H9 (cell line): Measurements from ENCODE around the gene HOATZ. TPM values are rescaled to one million over a fixed set of nuclear protein-coding genes. Genes with fewer than 3 reads are reported as not detected.

Source experiments
- DNase-seq: peaks from one replicate; pipeline ENCODE4 v3.0.0-alpha.2; 2017
- H2AFZ ChIP-seq: one replicate; pipeline ENCODE4 v1.6.1; 2013; ENCODE audit warnings: mild to moderate bottlenecking, low read length, control low read depth, moderate library complexity
- H2AK5ac ChIP-seq: 2 replicates; pipeline ENCODE4 v1.6.1; 2013; ENCODE audit warnings: low read length, control low read depth, mixed read lengths; ENCODE audit not compliant: insufficient read length
- H2BK120ac ChIP-seq: one replicate; pipeline ENCODE4 v1.6.1; 2013; ENCODE audit warnings: low read depth, mild to moderate bottlenecking, low read length, control low read depth, inconsistent platforms; ENCODE audit not compliant: poor library complexity, severe bottlenecking
- H2BK12ac ChIP-seq: 2 replicates; pipeline ENCODE4 v1.6.1; 2013; ENCODE audit warnings: low read length, control low read depth, mixed read lengths, low read depth; ENCODE audit not compliant: insufficient read length
- H2BK15ac ChIP-seq: 2 replicates; pipeline ENCODE4 v1.6.1; 2013; ENCODE audit warnings: low read depth, low read length, control low read depth
- H2BK20ac ChIP-seq: one replicate; pipeline ENCODE4 v1.6.1; 2013; ENCODE audit warnings: low read depth, mild to moderate bottlenecking, low read length, control low read depth, inconsistent platforms; ENCODE audit not compliant: poor library complexity, severe bottlenecking
- H2BK5ac ChIP-seq: 2 replicates; pipeline ENCODE4 v1.6.1; 2013; ENCODE audit warnings: low read length, control low read depth, mixed read lengths; ENCODE audit not compliant: insufficient read length
- H3K14ac ChIP-seq: 2 replicates; pipeline ENCODE4 v1.6.1; 2013; ENCODE audit warnings: low read length, control low read depth; ENCODE audit not compliant: insufficient read depth
- H3K18ac ChIP-seq: 2 replicates; pipeline ENCODE4 v1.6.1; 2013; ENCODE audit warnings: low read depth, mild to moderate bottlenecking, mixed read lengths, low read length, control low read depth; ENCODE audit not compliant: insufficient read length
- H3K23ac ChIP-seq: 2 replicates; pipeline ENCODE4 v1.6.1; 2013; ENCODE audit warnings: low read length, control low read depth, mixed read lengths, low read depth; ENCODE audit not compliant: insufficient read length
- H3K23me2 ChIP-seq: 2 replicates; pipeline ENCODE4 v1.6.1; 2013; ENCODE audit warnings: low read depth, mild to moderate bottlenecking, mixed read lengths, low read length, control low read depth; ENCODE audit not compliant: insufficient read length, poor library complexity, severe bottlenecking
- H3K27ac ChIP-seq: 2 replicates; pipeline ENCODE4 v1.5.1; 2013; ENCODE audit warnings: low read length, control low read depth, mixed read lengths, low read depth; ENCODE audit not compliant: insufficient read length
- H3K27me3 ChIP-seq: 2 replicates; pipeline ENCODE4 v1.6.1; 2013; ENCODE audit warnings: low read length, control low read depth, inconsistent platforms; ENCODE audit not compliant: insufficient read depth
- H3K4ac ChIP-seq: 2 replicates; pipeline ENCODE4 v1.6.1; 2013; ENCODE audit warnings: low read depth, mild to moderate bottlenecking, control low read depth, inconsistent platforms, low read length, moderate library complexity
- H3K4me1 ChIP-seq: 2 replicates; pipeline ENCODE4 v1.6.1; 2013; ENCODE audit warnings: low read length, control low read depth, inconsistent platforms; ENCODE audit not compliant: insufficient read depth
- H3K4me2 ChIP-seq: 2 replicates; pipeline ENCODE4 v1.6.1; 2013; ENCODE audit warnings: low read length, control low read depth, mixed read lengths; ENCODE audit not compliant: insufficient read length, insufficient read depth
- H3K56ac ChIP-seq: 2 replicates; pipeline ENCODE4 v1.6.1; 2013; ENCODE audit warnings: low read depth, mild to moderate bottlenecking, mixed read lengths, low read length, control low read depth; ENCODE audit not compliant: insufficient read length
- H3K79me1 ChIP-seq: 2 replicates; pipeline ENCODE4 v1.6.1; 2013; ENCODE audit warnings: low read depth, mild to moderate bottlenecking, moderate library complexity, low read length, control low read depth, inconsistent platforms; ENCODE audit not compliant: insufficient read depth, poor library complexity, severe bottlenecking
- H3K79me2 ChIP-seq: 2 replicates; pipeline ENCODE4 v1.6.1; 2013; ENCODE audit warnings: low read length, control low read depth, inconsistent platforms; ENCODE audit not compliant: insufficient read depth
- H3K9ac ChIP-seq: 2 replicates; pipeline ENCODE4 v1.6.1; 2013; ENCODE audit warnings: low read length, control low read depth, mixed read lengths; ENCODE audit not compliant: insufficient read length; ENCODE audit errors: extremely low read depth
- H3K9me3 ChIP-seq: one replicate; pipeline ENCODE4 v1.6.1; 2013; ENCODE audit warnings: low read depth, low read length, inconsistent platforms; ENCODE audit not compliant: control insufficient read depth
- H3T11ph ChIP-seq: one replicate; pipeline ENCODE4 v1.6.1; 2013; ENCODE audit warnings: mild to moderate bottlenecking, low read length, control low read depth, inconsistent platforms
- H4K20me1 ChIP-seq: one replicate; pipeline ENCODE4 v1.6.1; 2013; ENCODE audit not compliant: control insufficient read depth, insufficient read length, insufficient read depth
- H4K5ac ChIP-seq: 2 replicates; pipeline ENCODE4 v1.6.1; 2013; ENCODE audit warnings: low read depth, mild to moderate bottlenecking, mixed read lengths, low read length, control low read depth; ENCODE audit not compliant: insufficient read length
- H4K8ac ChIP-seq: replicated peaks from 2 replicates; pipeline ENCODE4 v1.6.1; 2013; ENCODE audit warnings: low read length, control low read depth, mixed read lengths, low read depth; ENCODE audit not compliant: insufficient read length
- H4K91ac ChIP-seq: 2 replicates; pipeline ENCODE4 v1.6.1; 2013; ENCODE audit warnings: low read depth, mild to moderate bottlenecking, moderate library complexity, mixed read lengths, low read length, control low read depth; ENCODE audit not compliant: insufficient read length
- H3K27ac Mint-ChIP-seq, 3 experiments: 2 replicates in 2 of 3; 3 replicates in 1 of 3; pipeline ENCODE4 v1.8.0; 2020 to 2021; ENCODE audit warnings: mixed read lengths in 3 of 3, mild to moderate bottlenecking in 1 of 3, moderate library complexity in 1 of 3
- H3K27me3 Mint-ChIP-seq: 2 replicates; pipeline ENCODE4 v1.8.0; 2021; ENCODE audit warnings: low read depth, mild to moderate bottlenecking, moderate library complexity, mixed read lengths
- H3K36me3 Mint-ChIP-seq, 3 experiments: 2 replicates in 2 of 3; 3 replicates in 1 of 3; pipeline ENCODE4 v1.8.0; 2020 to 2021; ENCODE audit warnings: low read depth in 3 of 3, mixed read lengths in 3 of 3; ENCODE audit not compliant: insufficient read depth in 1 of 3
- H3K4me1 Mint-ChIP-seq, 2 experiments: 2 replicates each; pipeline ENCODE4 v1.8.0; 2020; ENCODE audit warnings: mixed read lengths in 2 of 2
- H3K4me3 Mint-ChIP-seq, 2 experiments: 2 replicates in 1 of 2; 3 replicates in 1 of 2; pipeline ENCODE4 v1.8.0; 2020 to 2021; ENCODE audit warnings: mild to moderate bottlenecking in 2 of 2, mixed read lengths in 2 of 2, moderate library complexity in 1 of 2
- H3K9me3 Mint-ChIP-seq, 2 experiments: 2 replicates in 1 of 2; 3 replicates in 1 of 2; pipeline ENCODE4 v1.8.0; 2020; ENCODE audit warnings: mild to moderate bottlenecking in 2 of 2, mixed read lengths in 2 of 2, moderate library complexity in 1 of 2
- WGBS: extraction: QIAGEN DNeasy Blood & Tissue Kit; methylation state at CpG from one replicate; pipeline ENCODE4 v1.1.7; 2013; ENCODE audit warnings: missing lambda C conversion rate, low lambda C conversion rate, mixed read lengths; ENCODE audit not compliant: insufficient read length; ENCODE audit errors: extremely low coverage; 5-methylcytosine and 5-hydroxymethylcytosine counted together
- total RNA-seq: library from RNA; stranded (reverse); gene quantifications from 2 replicates; pipeline ENCODE4 v1.2.1, GENCODE V29; 2021
- TF ChIP-seq, protein P1 (sequence below): fragments of 200-600 bp; sonication (generic); conservative IDR thresholded peaks from 3 replicates; pipeline ENCODE4 v1.8.0; 2021; ENCODE audit warnings: antibody characterized with exemption, mild to moderate bottlenecking

HOATZ gene
- total RNA-seq, 1 experiment from 2014 or later: not detected

GRCh38 chr11:111521135-111521534 lies 6.6 kb downstream of the HOATZ start:
- H2BK12ac ChIP-seq: no peak overlapping the region
- no peak overlapping the region for H3K4me2 ChIP-seq
- Mint-ChIP-seq H3K4me3 (no peak overlapping the region), H3K9me3 (no peaks in the 10 kb centered on the region), H3K36me3 (no peaks in the 10 kb centered on the region), H3K27ac (no peak overlapping the region), H3K4me1 (no peaks in the 10 kb centered on the region), H3K27me3 (peaks cover 2% of the 10 kb centered on the region; the same call in 1 of the 2 replicates)
- H3K4me1 ChIP-seq: no peaks in the 10 kb centered on the region
- H2AFZ ChIP-seq: no peak overlapping the region
- H4K20me1 ChIP-seq: no peaks in the 10 kb centered on the region
- H2BK120ac ChIP-seq: no peak overlapping the region
- no peaks in the 10 kb centered on the region for H3K79me1 ChIP-seq
- H3K27ac ChIP-seq: no peak overlapping the region
- H3K23ac ChIP-seq: no peak overlapping the region
- no CpG with 5 or more reads among the region's 2 CpGs for WGBS
- no peak overlapping the region for H4K8ac ChIP-seq
- H2AK5ac ChIP-seq: no peak overlapping the region
- no peaks in the 10 kb centered on the region for H3K79me2 ChIP-seq
- no peak overlapping the region for H2BK15ac ChIP-seq
- TF ChIP-seq, protein P1, sequence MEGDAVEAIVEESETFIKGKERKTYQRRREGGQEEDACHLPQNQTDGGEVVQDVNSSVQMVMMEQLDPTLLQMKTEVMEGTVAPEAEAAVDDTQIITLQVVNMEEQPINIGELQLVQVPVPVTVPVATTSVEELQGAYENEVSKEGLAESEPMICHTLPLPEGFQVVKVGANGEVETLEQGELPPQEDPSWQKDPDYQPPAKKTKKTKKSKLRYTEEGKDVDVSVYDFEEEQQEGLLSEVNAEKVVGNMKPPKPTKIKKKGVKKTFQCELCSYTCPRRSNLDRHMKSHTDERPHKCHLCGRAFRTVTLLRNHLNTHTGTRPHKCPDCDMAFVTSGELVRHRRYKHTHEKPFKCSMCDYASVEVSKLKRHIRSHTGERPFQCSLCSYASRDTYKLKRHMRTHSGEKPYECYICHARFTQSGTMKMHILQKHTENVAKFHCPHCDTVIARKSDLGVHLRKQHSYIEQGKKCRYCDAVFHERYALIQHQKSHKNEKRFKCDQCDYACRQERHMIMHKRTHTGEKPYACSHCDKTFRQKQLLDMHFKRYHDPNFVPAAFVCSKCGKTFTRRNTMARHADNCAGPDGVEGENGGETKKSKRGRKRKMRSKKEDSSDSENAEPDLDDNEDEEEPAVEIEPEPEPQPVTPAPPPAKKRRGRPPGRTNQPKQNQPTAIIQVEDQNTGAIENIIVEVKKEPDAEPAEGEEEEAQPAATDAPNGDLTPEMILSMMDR: no peak
- DNase-seq: no peak
- no peak overlapping the region for H3K56ac ChIP-seq
- no peak overlapping the region for H2BK5ac ChIP-seq
- no peak overlapping the region for H3K9ac ChIP-seq
- H3K4ac ChIP-seq: no peak overlapping the region
- no peaks in the 10 kb centered on the region for H3K23me2 ChIP-seq
- H2BK20ac ChIP-seq: no peak overlapping the region
- no peak overlapping the region for H4K91ac ChIP-seq
- H3K14ac ChIP-seq: no peak overlapping the region
- no peak overlapping the region for H4K5ac ChIP-seq
- H3T11ph ChIP-seq: no peak overlapping the region
- H3K18ac ChIP-seq: no peak overlapping the region
- no peaks in the 10 kb centered on the region for H3K27me3 ChIP-seq
- no peaks in the 10 kb centered on the region for H3K9me3 ChIP-seq
